NCI-H345 treated with DMSO at 0.1 percent for 48 hours (cell line): ENCODE data around the gene GPR107.
"Not testable (repeated sequence)": the region's sequence is repeated elsewhere in the genome, so short reads cannot be mapped to it uniquely, and the experiment has no call there.

Experiments used
- DNase-seq: peaks from one replicate; lab custom pipeline; 2025; ENCODE audit not compliant: unreplicated experiment; lab: John Stamatoyannopoulos, UW

Gene GPR107

GRCh38 chr9:130053504-130054324 is at the start of gene GPR107:
TSS of gene GPR107 (plus strand) at chr9:130053906. CDS start at chr9:130053933, 27 bp downstream.
- DNase-seq, result peak; percentile 56

- DNase-seq, result no peak
These were observed 49.7 kb upstream of the GPR107 start for GRCh38 chr9:130003943-130004552.

GRCh38 chr9:130006952-130007351 is 46.8 kb upstream of the GPR107 start:
- DNase-seq, result not testable (repeated sequence)

- no peak for DNase-seq
These were observed 45.2 kb upstream of the GPR107 start for GRCh38 chr9:130008538-130008937.

GRCh38 chr9:130009546-130009945 is 44.2 kb upstream of the GPR107 start:
- not testable (repeated sequence) for DNase-seq

GRCh38 chr9:130010151-130010988 is 43.3 kb upstream of the GPR107 start:
- DNase-seq, result no peak

GRCh38 chr9:130013326-130013725 is 40.4 kb upstream of the GPR107 start:
- DNase-seq, result no peak

- DNase-seq, result no peak
These were observed 38.2 kb upstream of the GPR107 start for GRCh38 chr9:130015353-130016019.

- no peak for DNase-seq
These were observed 36.6 kb upstream of the GPR107 start for GRCh38 chr9:130017076-130017475.

- DNase-seq, result not testable (repeated sequence)
These were observed 36.2 kb upstream of the GPR107 start for GRCh38 chr9:130017510-130017909.

GRCh38 chr9:130018265-130018664 is 35.4 kb upstream of the GPR107 start:
- DNase-seq, result no peak

- DNase-seq, result no peak
These were observed 33.1 kb upstream of the GPR107 start for GRCh38 chr9:130020618-130021017.

GRCh38 chr9:130021123-130021522 is 32.6 kb upstream of the GPR107 start:
- no peak for DNase-seq

- DNase-seq, result not testable (repeated sequence)
These were observed 31.9 kb upstream of the GPR107 start for GRCh38 chr9:130021842-130022241.

GRCh38 chr9:130022566-130023143 is 31.1 kb upstream of the GPR107 start:
- DNase-seq, result no peak

GRCh38 chr9:130023144-130023787 is 30.4 kb upstream of the GPR107 start:
- no peak for DNase-seq

- no peak for DNase-seq
These were observed 29.6 kb upstream of the GPR107 start for GRCh38 chr9:130023994-130024596.

GRCh38 chr9:130024597-130024994 is 29.1 kb upstream of the GPR107 start:
- no peak for DNase-seq

- no peak for DNase-seq
These were observed 26.9 kb upstream of the GPR107 start for GRCh38 chr9:130026583-130027340.
